HG03565 (cell line): ENCODE data around the gene COPS3.
"Not testable (repeated sequence)": the region's sequence is repeated elsewhere in the genome, so short reads cannot be mapped to it uniquely, and the experiment has no call there.

Source experiments
- ATAC-seq: cut with Tn5 transposase; IDR thresholded peaks from one replicate; pipeline ENCODE4 v1.9.1; 2021; ENCODE audit warnings: mild to moderate bottlenecking, moderate library complexity; ENCODE audit not compliant: unreplicated experiment

COPS3 gene

GRCh38 chr17:17303010-17303846 lies 22.2 kb upstream of the COPS3 start, which contains the start of gene NT5M:
Gene NT5M (plus strand): TSS chr17:17303373. CDS start chr17:17303551, 178 bp downstream.
- ATAC-seq: no peak

GRCh38 chr17:17301659-17302058 lies 20.6 kb upstream of the COPS3 start:
- not testable (repeated sequence) for ATAC-seq

DNA sequence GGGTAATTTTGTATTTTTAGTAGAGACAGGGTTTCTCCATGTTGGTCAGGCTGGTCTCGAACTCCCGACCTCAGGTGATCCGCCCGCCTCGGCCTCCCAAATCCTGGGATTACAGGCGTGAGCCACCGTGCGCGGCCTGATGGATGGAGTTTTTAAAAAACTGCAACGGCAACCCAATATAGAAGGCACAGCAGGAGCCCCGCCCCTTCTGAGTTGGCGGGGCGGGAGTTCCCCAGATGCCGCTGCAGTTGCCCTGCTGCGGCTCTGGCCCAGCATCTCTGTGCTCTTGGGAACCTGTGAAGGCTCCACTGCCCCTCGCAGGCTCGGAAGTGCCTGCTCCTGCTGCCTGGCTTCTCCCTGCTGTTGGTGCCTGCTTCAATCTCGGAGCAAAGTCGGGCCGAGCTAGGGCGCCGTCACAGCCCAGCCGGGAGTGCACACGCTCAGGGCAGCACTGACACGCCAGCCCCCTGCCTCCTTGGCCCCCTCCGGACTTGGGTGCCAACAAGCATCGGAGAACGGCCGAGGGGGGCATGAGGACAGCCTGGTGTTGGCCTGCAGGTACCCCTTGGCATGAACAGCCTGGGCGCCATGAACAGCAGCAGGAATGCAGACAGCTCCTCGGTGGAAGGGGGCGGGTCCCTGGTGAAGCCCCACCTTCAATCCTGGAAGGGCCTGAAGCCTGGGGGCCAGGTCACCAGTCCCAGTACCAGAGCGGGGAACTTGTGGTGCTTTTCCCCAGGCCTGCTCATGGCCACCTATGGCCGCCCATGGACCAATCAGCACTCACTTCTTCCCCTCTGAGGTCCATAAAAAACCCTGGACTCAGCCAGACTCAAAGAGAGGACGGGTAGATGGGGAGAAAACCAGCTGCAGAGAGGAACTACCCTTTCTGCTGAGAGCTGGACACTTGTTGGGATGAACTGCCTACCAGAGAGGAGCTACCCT lies 19.9 kb upstream of the COPS3 start:
- ATAC-seq: no peak

GRCh38 chr17:17298108-17298507 lies 17.1 kb upstream of the COPS3 start:
- ATAC-seq: no peak

- ATAC-seq: no peak
These were observed 16.2 kb upstream of the COPS3 start for GRCh38 chr17:17297217-17297616.

GRCh38 chr17:17295141-17295540 lies 14.1 kb upstream of the COPS3 start:
- ATAC-seq: no peak

DNA sequence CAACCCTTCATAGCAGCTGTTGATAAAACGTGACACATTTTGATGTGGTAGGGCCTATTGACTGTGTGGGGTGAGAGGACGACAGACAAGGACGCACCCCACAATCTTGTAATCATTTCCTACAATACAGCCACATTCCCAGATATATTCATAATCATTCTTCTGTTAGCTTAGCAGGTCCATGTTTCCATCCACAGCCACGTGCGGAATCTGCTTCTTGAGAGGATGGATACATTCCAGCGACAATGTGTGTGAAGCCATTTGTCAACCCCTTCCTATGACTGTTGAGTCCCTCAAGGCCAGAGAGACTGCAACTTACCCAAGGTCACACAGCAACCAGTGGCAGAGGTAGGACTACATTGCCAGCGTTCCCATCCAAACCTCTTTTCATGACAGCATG lies 8.7 kb upstream of the COPS3 start:
- ATAC-seq: no peak

DNA sequence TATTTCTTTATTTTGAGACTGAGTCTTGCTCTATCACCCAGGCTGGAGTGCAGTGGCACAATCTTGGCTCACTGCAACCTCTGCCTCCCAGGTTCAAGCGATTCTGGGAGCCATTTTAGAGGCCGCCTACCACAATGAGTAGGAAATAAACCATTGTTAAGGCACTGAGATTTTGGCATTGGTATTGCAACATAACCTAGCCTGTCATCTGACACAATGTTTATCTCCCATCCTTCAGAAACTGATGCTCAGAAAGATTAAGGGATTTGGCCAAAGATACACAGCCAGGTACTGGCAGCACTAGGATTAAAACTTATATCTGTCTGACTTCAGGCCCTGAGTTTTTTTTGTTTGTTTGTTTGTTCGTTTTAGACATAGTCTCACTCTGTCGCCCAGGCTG lies 8.0 kb upstream of the COPS3 start:
- ATAC-seq: no peak

GRCh38 chr17:17285951-17286350 lies 4.9 kb upstream of the COPS3 start:
- no peak for ATAC-seq

DNA sequence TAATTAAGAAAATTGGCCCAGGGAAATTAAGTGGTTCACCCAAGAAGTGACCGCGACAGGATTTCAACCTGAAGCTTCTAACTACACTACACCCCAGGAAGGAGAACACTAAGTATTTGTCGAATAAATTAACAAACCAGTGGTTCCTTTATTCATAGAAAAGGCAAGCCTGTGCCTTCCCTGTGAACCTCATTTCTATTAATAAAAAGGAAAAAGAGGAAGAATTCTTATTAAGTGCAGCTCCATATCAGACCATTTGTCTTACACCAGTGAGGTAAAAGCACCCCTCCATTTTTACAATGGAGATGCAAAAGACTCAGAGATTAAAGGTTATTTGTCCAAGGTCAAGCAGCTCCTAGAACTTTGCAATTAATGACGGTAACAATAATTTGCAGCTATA lies 1.7 kb downstream of the COPS3 start:
- ATAC-seq: no peak

DNA sequence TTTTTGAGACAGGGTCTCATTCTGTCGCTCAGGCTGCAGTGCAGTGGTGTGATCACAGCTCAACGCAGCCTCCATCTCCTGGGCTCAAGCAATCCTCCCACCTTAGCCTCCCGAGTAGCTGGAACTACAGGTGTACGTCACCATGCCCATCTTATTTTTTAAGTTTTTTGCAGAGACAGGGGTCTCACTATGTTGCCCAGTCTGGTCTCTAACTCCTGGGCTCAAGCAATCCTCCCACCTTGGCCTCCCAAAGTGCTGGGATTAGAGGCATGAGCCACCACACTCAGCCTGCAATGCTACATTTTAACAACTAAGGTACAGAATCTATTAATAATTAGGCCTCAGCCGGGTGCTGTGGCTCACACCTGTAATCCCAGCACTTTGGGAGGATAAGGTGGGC lies 3.6 kb downstream of the COPS3 start:
- ATAC-seq: not testable (repeated sequence)

- ATAC-seq: no peak
These were observed 5.1 kb downstream of the COPS3 start for GRCh38 chr17:17275971-17276370.

DNA sequence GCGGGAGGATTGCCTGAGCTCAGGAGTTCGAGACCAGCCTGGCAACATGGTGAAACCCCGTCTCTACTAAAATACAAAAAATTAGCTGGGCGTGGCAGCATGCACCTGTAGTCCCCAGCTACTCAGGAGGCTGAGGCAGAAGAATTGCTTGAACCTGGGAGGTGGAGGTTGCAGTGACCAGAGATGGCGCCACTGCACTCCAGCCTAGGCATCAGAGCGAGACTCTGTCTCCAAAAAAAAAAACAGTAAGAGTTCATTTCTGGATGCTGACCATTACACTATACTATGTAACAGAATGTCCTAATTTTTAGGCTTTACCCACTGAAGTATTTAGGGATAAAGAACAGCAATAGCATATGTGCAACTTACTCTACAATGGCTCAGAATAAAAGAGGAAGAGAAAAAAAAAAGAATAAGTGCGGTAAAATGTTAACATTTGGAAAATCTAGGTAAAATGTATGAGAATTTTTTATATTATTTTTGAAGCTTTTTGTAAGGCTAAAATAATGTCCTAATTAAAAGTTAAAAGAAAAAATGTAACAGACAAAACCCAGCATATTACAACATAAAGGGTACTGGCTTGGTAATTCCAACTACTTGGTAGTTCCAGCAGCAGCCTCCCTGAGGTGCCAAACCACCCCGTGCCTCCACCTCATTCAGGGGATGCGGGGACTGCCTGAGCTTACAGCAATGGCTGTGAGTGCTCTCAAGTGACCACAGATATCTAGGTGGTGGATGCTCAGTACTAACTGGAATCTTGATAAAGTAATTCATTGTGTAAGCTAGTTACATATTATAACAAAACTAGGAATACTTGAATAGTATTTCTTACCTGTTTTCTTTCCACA lies 10.9 kb downstream of the COPS3 start:
- no peak for ATAC-seq

DNA sequence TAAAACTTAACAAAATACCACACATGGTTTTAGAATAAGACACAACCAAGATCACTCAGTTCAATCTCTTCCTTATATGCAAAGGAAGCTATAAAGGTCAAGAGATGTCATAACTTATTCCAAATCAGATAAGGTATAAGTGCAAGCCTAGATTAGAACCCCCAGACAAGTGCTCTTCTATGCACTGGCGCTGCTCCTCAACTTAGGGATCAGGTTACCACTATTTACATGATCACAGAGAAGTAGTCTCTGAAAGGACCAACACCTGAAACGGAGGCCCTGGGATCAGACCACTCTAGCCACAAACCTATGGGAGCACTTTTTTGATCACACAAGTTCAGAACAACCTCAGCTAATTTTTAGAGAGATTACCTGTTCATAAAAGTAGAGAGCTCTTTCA lies 16.6 kb downstream of the COPS3 start:
- ATAC-seq: no peak

DNA sequence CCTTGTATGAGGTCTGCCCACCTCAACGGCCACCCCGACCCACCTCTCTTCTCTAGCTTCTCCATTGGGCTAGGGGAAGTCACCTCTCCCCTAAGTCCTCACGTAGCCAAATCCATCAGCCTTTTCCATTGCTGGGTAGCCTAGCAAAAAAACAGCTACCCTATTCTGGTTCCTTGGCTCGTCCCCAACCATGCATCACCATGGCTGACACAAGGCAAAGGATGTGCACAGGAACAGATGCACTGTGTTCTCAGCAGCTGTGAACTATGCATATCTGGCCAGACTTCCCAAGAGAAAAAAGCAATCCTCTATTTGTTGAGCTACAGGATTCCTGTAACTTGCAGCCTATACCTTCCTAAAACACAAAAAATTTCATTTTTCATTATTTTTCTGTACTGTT lies 22.0 kb downstream of the COPS3 start:
- ATAC-seq: no peak

- ATAC-seq: no peak
These were observed 23.0 kb downstream of the COPS3 start for GRCh38 chr17:17258011-17258410.

DNA sequence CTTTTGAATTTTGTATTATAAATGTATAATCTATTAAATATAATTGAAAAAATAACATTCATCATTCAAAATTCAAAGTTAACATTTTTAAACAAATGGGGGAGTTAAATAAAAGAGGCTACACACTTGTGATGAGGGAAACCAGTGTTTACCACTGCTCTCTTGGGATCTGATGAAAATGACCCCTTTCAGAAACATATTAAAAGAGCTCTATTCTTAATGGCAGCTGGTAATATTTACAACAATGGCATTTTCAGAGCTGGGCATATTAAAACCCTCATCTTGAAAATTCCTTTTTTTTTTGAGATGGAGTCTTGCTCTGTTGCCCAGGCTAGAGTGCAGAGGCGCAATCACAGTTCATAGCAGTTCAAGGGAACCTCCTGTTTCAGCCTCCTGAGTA lies 24.7 kb downstream of the COPS3 start:
- ATAC-seq: no peak

DNA sequence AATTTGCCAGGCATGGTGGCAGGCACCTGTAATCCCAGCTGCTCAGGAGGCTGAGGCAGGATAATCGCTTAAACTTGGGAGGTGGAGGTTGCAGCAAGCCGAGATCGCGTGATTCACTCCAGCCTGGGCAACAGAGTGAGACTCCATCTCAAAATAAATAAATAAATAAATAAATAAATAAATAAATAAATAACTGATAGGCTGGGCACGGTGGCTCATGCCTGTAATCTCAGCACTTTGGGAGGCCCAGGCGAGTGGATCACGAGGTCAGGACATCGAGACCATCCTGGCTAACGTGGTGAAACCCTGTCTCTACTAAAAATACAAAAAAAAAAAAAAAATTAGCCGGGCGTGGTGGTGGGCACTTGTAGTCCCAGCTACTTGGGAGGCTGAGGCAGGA lies 25.4 kb downstream of the COPS3 start:
- not testable (repeated sequence) for ATAC-seq

DNA sequence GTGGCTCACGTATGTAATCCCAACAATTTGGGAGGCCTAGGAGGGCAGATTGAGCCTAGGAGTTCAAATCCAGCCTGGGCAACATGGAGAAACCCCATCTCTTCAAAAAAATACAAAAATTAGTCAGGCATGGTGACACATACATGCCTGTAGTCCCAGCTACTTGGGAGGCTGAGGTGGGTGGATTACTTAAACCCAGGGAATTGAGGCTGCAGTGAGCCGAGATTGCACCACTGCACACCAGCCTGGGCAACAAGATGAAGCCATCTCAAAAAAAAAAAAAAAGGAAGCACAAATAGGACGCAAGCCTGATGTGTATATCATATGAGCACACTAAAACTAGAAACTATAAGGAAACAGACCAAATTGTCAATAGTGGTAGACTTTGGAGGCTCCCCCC lies 27.0 kb downstream of the COPS3 start:
- no peak for ATAC-seq

- no peak for ATAC-seq
These were observed 27.6 kb downstream of the COPS3 start for GRCh38 chr17:17253406-17253805.

DNA sequence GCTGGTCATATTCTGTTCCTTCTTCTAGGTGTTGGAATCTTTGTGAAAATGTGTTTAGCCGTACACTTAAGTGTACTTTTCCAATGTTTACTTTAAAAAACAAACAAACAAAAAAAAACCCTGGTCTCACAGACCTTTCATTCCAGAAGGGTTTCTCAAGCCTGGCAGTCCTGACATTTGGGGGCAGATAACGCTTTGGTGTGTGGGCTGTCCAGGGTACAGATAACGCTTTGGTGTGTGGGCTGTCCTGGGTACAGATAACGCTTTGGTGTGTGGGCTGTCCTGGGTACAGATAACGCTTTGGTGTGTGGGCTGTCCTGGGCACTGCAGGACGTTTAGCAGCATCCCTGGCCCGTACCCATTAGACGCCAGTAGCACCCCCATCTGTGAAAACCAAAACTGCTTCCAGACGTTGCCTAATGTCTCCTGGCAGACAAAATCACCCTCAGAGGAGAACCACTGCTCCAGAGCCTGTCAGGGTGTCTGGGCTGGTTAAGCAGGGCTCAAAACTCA lies 28.8 kb downstream of the COPS3 start:
- ATAC-seq: no peak
